Left ventricle myocardium inferior (tissue), 1 donor: ENCODE results near the gene DYDC2. TPM values are rescaled to one million over a fixed set of nuclear protein-coding genes. Genes with fewer than 3 reads are reported as not detected.
A peak's percentile ranks its signal among the peaks of the same experiment; 100 is the strongest.
"Not testable (repeated sequence)": the region's sequence is repeated elsewhere in the genome, so short reads cannot be mapped to it uniquely, and the experiment has no call there.

Experiments used
- DNase-seq: peaks from one replicate; pipeline ENCODE4 v3.0.0-alpha.2; 2020
- H3K27ac ChIP-seq: fragments of 200-600 bp; replicated peaks from 2 replicates; pipeline ENCODE4 v1.8.0; 2021
- H3K27me3 ChIP-seq: fragments of 200-600 bp; 2 replicates; pipeline ENCODE4 v1.8.0; 2021; ENCODE audit warnings: low read depth
- H3K36me3 ChIP-seq: fragments of 200-600 bp; 2 replicates; pipeline ENCODE4 v1.8.0; 2021
- H3K4me1 ChIP-seq: fragments of 200-600 bp; 2 replicates; pipeline ENCODE4 v1.8.0; 2021
- H3K4me3 ChIP-seq: fragments of 200-600 bp; 2 replicates; pipeline ENCODE4 v1.8.0; 2021; ENCODE audit warnings: mild to moderate bottlenecking, moderate library complexity
- H3K9me3 ChIP-seq: fragments of 200-600 bp; replicated peaks from 2 replicates; pipeline ENCODE4 v1.8.0; 2021
- intact Hi-C: fragments of 100-400 bp; cut with micrococcal nuclease; formaldehyde crosslinking; loops from one replicate; pipeline ENCODE4 v1.11.0; 2022
- total RNA-seq: library from RNA; stranded (reverse); fragmentation: NEBNext Ultra II Directional; extraction: Animal tissue kit (Norgen Biotek cat#: 25700); gene quantifications from one replicate; pipeline ENCODE4 v1.2.1, GENCODE V29; 2021
- TF ChIP-seq, protein P1 (sequence below): fragments of 200-600 bp; IDR thresholded peaks from 2 replicates; pipeline ENCODE4 v1.8.0; 2021; ENCODE audit warnings: antibody characterized with exemption, mild to moderate bottlenecking, borderline replicate concordance
- donor health status: DM: no; HTN: yes; CAD: no; lungs with severe emphysema.

The DYDC2 gene
- total RNA-seq, 1 donor from 2014 or later, result not detected

DNA sequence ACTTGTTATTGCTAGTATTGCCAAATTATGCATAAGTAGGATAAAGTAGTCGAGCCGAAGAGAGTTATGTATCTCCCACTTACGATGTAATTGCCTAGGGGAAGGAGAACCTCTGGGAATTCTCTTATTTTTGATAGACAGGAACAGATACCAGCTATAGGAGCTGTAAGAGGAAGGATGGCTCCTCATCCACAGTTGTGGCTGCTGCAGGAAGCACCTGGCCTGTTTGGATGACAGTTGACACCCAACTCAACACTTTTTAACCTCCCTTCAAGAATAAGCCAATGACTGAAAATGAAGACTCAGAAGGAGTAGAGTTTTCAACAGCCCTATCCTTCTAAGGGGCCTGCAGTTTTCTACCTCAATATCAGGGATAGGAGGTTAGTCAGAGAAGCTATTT is 6.3 kb upstream of the DYDC2 start:
- peaks cover 31% of the 10 kb centered on the region for H3K27me3 ChIP-seq
- intact Hi-C loops, result no loop called here
- no peak overlapping the region for H3K27ac ChIP-seq
- TF ChIP-seq, protein P1, sequence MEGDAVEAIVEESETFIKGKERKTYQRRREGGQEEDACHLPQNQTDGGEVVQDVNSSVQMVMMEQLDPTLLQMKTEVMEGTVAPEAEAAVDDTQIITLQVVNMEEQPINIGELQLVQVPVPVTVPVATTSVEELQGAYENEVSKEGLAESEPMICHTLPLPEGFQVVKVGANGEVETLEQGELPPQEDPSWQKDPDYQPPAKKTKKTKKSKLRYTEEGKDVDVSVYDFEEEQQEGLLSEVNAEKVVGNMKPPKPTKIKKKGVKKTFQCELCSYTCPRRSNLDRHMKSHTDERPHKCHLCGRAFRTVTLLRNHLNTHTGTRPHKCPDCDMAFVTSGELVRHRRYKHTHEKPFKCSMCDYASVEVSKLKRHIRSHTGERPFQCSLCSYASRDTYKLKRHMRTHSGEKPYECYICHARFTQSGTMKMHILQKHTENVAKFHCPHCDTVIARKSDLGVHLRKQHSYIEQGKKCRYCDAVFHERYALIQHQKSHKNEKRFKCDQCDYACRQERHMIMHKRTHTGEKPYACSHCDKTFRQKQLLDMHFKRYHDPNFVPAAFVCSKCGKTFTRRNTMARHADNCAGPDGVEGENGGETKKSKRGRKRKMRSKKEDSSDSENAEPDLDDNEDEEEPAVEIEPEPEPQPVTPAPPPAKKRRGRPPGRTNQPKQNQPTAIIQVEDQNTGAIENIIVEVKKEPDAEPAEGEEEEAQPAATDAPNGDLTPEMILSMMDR, result no peak
- H3K4me3 ChIP-seq, result no peak overlapping the region
- no peaks in the 10 kb centered on the region for H3K4me1 ChIP-seq
- no peak for DNase-seq
- no peaks in the 10 kb centered on the region for H3K36me3 ChIP-seq
- no peaks in the 10 kb centered on the region for H3K9me3 ChIP-seq

DNA sequence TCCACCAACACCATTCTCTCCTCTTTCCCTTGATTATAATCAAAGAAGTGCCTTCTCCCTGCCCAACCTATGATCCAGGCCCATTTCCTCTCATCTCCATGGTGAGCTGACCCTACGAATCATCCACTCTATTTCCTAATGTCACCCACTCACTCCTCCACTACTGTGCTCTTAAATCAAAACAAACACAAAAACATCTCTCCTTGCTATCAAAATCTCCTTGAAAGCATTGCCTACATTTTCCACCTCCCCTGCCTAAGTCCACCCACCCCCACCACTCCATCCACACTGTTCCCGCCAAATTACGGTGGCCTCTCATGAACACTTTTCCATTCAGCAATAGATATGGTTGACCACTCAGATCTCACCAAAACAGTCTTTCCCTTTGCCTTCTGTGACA is 5.4 kb upstream of the DYDC2 start:
- Histone ChIP-seq H3K36me3 (no peaks in the 10 kb centered on the region), H3K9me3 (no peaks in the 10 kb centered on the region), H3K4me1 (peaks cover 3% of the 10 kb centered on the region), H3K4me3 (no peak overlapping the region), H3K27ac (no peak overlapping the region), H3K27me3 (peaks cover 40% of the 10 kb centered on the region)
- DNase-seq, result no peak
- intact Hi-C loops, result no loop called here
- TF ChIP-seq, protein P1, result no peak

DNA sequence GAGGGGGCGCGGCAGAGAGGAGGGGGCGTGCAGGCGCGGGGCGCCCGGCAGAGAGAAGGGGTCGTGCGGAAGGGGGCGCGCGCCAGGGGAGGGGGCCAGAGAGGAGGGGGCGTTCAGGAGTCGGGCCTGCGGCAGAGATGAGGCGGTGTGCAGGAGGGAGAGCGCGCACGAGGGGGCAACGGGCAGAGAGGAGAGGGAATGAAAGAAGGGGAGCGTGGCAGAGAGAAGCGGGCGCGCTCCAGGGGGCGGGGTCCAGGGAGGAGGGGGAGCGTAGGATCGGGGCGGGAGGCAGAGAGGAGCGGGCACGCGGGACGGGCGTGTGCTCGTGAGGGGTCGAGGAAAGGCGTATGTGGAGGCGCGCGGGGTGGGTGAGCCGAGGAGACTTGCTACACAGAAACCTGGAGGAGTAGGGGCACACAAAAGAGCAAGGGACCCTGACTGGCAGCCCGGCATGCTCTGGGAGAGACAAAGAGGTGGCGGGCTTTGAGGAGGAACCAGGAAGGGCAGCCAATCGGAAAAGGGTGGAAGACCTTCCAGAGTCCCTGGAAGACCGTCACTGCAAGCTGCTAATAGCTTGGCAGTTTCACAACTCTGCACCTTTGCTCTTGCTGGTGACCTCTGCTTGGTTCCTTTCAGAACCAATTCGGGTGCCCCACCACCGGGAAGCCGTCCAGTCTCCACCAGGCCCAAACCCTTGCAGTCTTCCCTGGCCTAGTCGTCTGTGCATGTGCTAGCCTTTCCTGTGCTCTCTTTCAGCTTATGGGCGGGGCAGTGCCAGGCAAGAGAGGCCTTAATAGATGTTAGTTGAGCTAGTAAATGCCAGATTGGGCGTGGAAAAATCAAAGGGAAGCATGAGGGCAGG is 639 bp downstream of the DYDC2 start:
- DNase-seq, result no peak
- Histone ChIP-seq H3K36me3 (no peaks in the 10 kb centered on the region), H3K4me1 (peaks cover 15% of the 10 kb centered on the region), H3K4me3 (peak overlapping the region; percentile 61), H3K27ac (no peak overlapping the region), H3K9me3 (no peaks in the 10 kb centered on the region), H3K27me3 (peaks cover 55% of the 10 kb centered on the region)
- intact Hi-C loops, result no loop called here
- TF ChIP-seq, protein P1, result no peak

DNA sequence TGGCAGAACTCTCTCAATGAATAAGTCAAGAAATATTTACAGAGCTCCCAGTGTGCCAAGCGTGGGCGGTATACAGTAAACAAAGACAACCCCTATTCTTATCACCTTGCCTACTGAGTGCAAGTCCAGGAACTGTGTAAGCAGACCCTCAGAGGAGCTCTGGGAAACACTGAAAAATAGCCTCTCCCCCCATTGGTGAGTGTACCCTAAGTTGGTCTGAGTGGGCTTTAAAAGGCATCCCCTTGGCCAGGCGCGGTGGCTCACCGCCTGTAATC is 1.2 kb downstream of the DYDC2 start:
- no peaks in the 10 kb centered on the region for H3K9me3 ChIP-seq
- no peak for DNase-seq
- H3K4me1 ChIP-seq, result peaks cover 15% of the 10 kb centered on the region
- H3K4me3 ChIP-seq, result no peak overlapping the region
- H3K27me3 ChIP-seq, result peaks cover 55% of the 10 kb centered on the region
- H3K36me3 ChIP-seq, result no peaks in the 10 kb centered on the region
- H3K27ac ChIP-seq, result no peak overlapping the region
- TF ChIP-seq, protein P1, result no peak
- intact Hi-C loops, result no loop called here

DNA sequence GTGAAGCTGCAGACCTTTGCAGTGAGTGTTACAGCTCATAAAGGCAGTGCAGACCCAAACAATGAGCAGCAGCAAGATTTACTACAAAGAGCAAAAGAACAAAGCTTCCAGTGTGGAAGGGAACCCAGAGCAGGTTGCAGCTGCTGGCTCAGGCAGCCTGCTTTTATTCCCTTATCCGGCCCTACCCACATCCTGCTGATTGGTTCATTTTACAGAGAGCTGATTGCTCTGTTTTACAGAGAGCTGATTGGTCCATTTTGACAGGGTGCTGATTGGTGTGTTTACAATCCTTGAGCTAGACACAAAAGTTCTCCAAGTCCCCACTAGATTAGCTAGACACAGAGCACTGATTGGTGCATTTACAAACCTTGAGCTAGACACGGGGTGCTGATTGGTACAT is 2.3 kb downstream of the DYDC2 start:
- Histone ChIP-seq H3K27me3 (peaks cover 46% of the 10 kb centered on the region), H3K4me1 (peaks cover 15% of the 10 kb centered on the region)
- H3K4me3 ChIP-seq, intact Hi-C loops, H3K36me3 ChIP-seq, H3K27ac ChIP-seq, DNase-seq, H3K9me3 ChIP-seq: not testable (repeated sequence)

DNA sequence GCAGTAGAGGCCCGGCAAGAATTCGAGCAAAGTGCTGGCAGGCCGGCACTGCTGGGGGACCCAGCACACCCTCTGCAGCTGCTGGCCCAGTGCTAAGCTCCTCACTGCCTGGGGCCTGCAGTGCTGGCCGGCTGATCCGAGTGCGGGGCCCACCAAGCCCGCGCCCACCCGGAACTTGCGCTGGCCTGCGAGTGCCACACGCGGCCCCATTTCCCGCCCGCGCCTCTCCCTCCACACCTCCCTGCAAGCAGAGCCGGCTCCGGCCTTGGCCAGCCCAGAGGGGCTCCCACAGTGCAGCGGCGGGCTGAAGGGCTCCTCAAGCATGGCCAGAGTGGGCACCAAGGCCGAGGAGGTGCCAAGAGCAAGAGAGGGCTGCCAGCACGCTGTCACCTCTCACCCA is 3.1 kb downstream of the DYDC2 start:
- DNase-seq, result no peak
- H3K4me1 ChIP-seq, result peaks cover 15% of the 10 kb centered on the region

More for the DNA sequence above, 3.1 kb downstream of the DYDC2 start:
- intact Hi-C loops, result no loop called here
- no peak overlapping the region for H3K27ac ChIP-seq
- no peak overlapping the region for H3K4me3 ChIP-seq
- TF ChIP-seq, protein P1, result no peak
- no peaks in the 10 kb centered on the region for H3K36me3 ChIP-seq
- H3K27me3 ChIP-seq, result peaks cover 39% of the 10 kb centered on the region
- no peaks in the 10 kb centered on the region for H3K9me3 ChIP-seq
